GM19324 (cell line): ENCODE data around the gene NNT.
"Not testable (repeated sequence)": the region's sequence is repeated elsewhere in the genome, so short reads cannot be mapped to it uniquely, and the experiment has no call there.

Source experiments
- ATAC-seq: cut with Tn5 transposase; IDR thresholded peaks from one replicate; pipeline ENCODE4 v1.9.1; 2021; ENCODE audit warnings: mild to moderate bottlenecking, moderate library complexity; ENCODE audit not compliant: unreplicated experiment, low FRiP score

NNT gene

GRCh38 chr5:43659075-43659474, 56.1 kb downstream of the NNT start:
- no peak for ATAC-seq

- no peak for ATAC-seq
Observed at GRCh38 chr5:43661102-43661501, 58.1 kb downstream of the NNT start.

GRCh38 chr5:43663916-43664315, 60.9 kb downstream of the NNT start:
- no peak for ATAC-seq

- no peak for ATAC-seq
Observed at GRCh38 chr5:43664501-43665040, 61.6 kb downstream of the NNT start.

GRCh38 chr5:43665749-43666148, 62.8 kb downstream of the NNT start:
- not testable (repeated sequence) for ATAC-seq

GRCh38 chr5:43666728-43667127, 63.7 kb downstream of the NNT start:
- not testable (repeated sequence) for ATAC-seq

- ATAC-seq: not testable (repeated sequence)
Observed at GRCh38 chr5:43667379-43667778, 64.4 kb downstream of the NNT start.

GRCh38 chr5:43674536-43674935, 71.6 kb downstream of the NNT start:
- no peak for ATAC-seq

GRCh38 chr5:43675357-43675756, 72.4 kb downstream of the NNT start:
- no peak for ATAC-seq

GRCh38 chr5:43676083-43676840, 73.3 kb downstream of the NNT start:
- ATAC-seq: no peak

- no peak for ATAC-seq
Observed at GRCh38 chr5:43677253-43677652, 74.3 kb downstream of the NNT start.

- no peak for ATAC-seq
Observed at GRCh38 chr5:43679214-43679613, 76.2 kb downstream of the NNT start.

- ATAC-seq: no peak
Observed at GRCh38 chr5:43680286-43680685, 77.3 kb downstream of the NNT start.

GRCh38 chr5:43683884-43684471, 81.0 kb downstream of the NNT start:
- no peak for ATAC-seq

- no peak for ATAC-seq
Observed at GRCh38 chr5:43685252-43685950, 82.4 kb downstream of the NNT start.

GRCh38 chr5:43687275-43687674, 84.3 kb downstream of the NNT start:
- ATAC-seq: no peak

GRCh38 chr5:43691275-43691674, 88.3 kb downstream of the NNT start:
- ATAC-seq: no peak

GRCh38 chr5:43691893-43692292, 88.9 kb downstream of the NNT start:
- ATAC-seq: no peak

GRCh38 chr5:43693411-43693810, 90.4 kb downstream of the NNT start:
- ATAC-seq: no peak

- ATAC-seq: no peak
Observed at GRCh38 chr5:43694027-43694426, 91.0 kb downstream of the NNT start.

- ATAC-seq: not testable (repeated sequence)
Observed at GRCh38 chr5:43696444-43696843, 93.5 kb downstream of the NNT start.
